ENCODE results near the gene CARD9.

DNA sequence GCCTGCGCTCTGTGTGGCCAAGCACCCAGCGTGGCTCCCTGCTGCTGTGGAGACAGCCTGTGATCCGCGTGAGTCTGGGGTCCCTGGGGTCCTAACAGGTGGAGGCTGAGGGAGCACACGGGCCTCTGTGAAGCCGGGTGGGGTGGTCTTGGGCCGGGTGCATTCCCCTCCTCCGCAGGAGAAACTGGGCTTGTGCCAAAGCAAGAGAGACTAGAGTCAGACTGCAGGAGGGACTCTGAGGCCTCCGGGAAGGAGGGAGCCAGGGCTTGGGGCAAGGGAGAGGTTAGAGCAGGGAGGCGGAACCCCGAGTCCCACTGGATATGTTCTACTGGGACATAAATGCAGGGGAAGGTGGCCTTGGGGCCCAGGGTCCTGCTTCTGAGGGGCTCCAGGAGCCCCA is 20.4 kb downstream of the CARD9 start:
- TF ChIP-seq, protein P1, sequence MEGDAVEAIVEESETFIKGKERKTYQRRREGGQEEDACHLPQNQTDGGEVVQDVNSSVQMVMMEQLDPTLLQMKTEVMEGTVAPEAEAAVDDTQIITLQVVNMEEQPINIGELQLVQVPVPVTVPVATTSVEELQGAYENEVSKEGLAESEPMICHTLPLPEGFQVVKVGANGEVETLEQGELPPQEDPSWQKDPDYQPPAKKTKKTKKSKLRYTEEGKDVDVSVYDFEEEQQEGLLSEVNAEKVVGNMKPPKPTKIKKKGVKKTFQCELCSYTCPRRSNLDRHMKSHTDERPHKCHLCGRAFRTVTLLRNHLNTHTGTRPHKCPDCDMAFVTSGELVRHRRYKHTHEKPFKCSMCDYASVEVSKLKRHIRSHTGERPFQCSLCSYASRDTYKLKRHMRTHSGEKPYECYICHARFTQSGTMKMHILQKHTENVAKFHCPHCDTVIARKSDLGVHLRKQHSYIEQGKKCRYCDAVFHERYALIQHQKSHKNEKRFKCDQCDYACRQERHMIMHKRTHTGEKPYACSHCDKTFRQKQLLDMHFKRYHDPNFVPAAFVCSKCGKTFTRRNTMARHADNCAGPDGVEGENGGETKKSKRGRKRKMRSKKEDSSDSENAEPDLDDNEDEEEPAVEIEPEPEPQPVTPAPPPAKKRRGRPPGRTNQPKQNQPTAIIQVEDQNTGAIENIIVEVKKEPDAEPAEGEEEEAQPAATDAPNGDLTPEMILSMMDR (conservative IDR thresholded peaks at IDR 0.05 in 1 of 2, IDR thresholded peaks at IDR 0.05 in 1 of 2; ENCODE audit: low read depth in 1 of 2, low read length in 2 of 2) = no peak
- no peak for TF ChIP-seq EZH2 (IDR thresholded peaks at IDR 0.05; ENCODE audit: low read length, missing control alignments)

Data from fibroblast of lung (primary cell).